Stimulated activated memory B cell treated with anti-CD40 and anti-IgM and Interleukin-4, amounts not matched to agents 10 μg/mL and 1 μg/mL and 100 μg/mL, for 72 hours (primary cell): ENCODE data around the gene PTPN3.

Experiments
- ATAC-seq: fragments of 150-1000 bp; cut with Tn5 transposase; 2 replicates; pipeline ENCODE4 v1.10.0; 2021
- H3K27ac Mint-ChIP-seq: one replicate; pipeline ENCODE4 v1.8.0; 2022; ENCODE audit warnings: mild to moderate bottlenecking, mixed read lengths
- H3K27me3 Mint-ChIP-seq: one replicate; pipeline ENCODE4 v1.8.0; 2022; ENCODE audit warnings: mixed read lengths
- H3K36me3 Mint-ChIP-seq: one replicate; pipeline ENCODE4 v1.8.0; 2022; ENCODE audit warnings: mixed read lengths
- H3K4me1 Mint-ChIP-seq: one replicate; pipeline ENCODE4 v1.8.0; 2022; ENCODE audit warnings: mixed read lengths
- H3K4me3 Mint-ChIP-seq: one replicate; pipeline ENCODE4 v1.8.0; 2022; ENCODE audit warnings: mild to moderate bottlenecking, moderate library complexity, mixed read lengths
- H3K9me3 Mint-ChIP-seq: one replicate; pipeline ENCODE4 v1.8.0; 2022; ENCODE audit warnings: mixed read lengths

PTPN3 gene

GRCh38 chr9:109417585-109418544 lies 80.2 kb downstream of the PTPN3 start:
- no peaks in the 10 kb centered on the region for H3K27me3 Mint-ChIP-seq
- no peak for ATAC-seq
- H3K4me3 Mint-ChIP-seq: peak overlapping the region; percentile 30
- no peaks in the 10 kb centered on the region for H3K36me3 Mint-ChIP-seq
- peaks cover 68% of the 10 kb centered on the region for H3K4me1 Mint-ChIP-seq
- no peaks in the 10 kb centered on the region for H3K9me3 Mint-ChIP-seq
- H3K27ac Mint-ChIP-seq: peak overlapping the region; percentile 46

GRCh38 chr9:109417054-109417453 lies 81.1 kb downstream of the PTPN3 start:
- Mint-ChIP-seq H3K9me3 (no peaks in the 10 kb centered on the region), H3K36me3 (no peaks in the 10 kb centered on the region), H3K4me3 (peak overlapping the region; percentile 36), H3K27me3 (no peaks in the 10 kb centered on the region), H3K4me1 (peaks cover 63% of the 10 kb centered on the region), H3K27ac (peak overlapping the region; percentile 46)
- ATAC-seq: no peak

- Mint-ChIP-seq H3K4me3 (peak overlapping the region; percentile 42), H3K27ac (peak overlapping the region; percentile 46), H3K4me1 (peaks cover 70% of the 10 kb centered on the region), H3K36me3 (no peaks in the 10 kb centered on the region), H3K27me3 (no peaks in the 10 kb centered on the region), H3K9me3 (no peaks in the 10 kb centered on the region)
- peak; percentile 87 for ATAC-seq
Observed at GRCh38 chr9:109416135-109416706, 81.9 kb downstream of the PTPN3 start.

- Mint-ChIP-seq H3K9me3 (no peaks in the 10 kb centered on the region), H3K27me3 (no peaks in the 10 kb centered on the region), H3K36me3 (no peaks in the 10 kb centered on the region), H3K4me3 (no peak overlapping the region), H3K4me1 (peaks cover 81% of the 10 kb centered on the region), H3K27ac (no peak overlapping the region)
- no peak for ATAC-seq
Observed at GRCh38 chr9:109414125-109414785, 83.9 kb downstream of the PTPN3 start.

GRCh38 chr9:109411798-109412352 lies 86.2 kb downstream of the PTPN3 start:
- Mint-ChIP-seq H3K27me3 (no peaks in the 10 kb centered on the region), H3K9me3 (no peaks in the 10 kb centered on the region), H3K36me3 (no peaks in the 10 kb centered on the region), H3K27ac (peak overlapping the region; percentile 91), H3K4me1 (peaks cover 57% of the 10 kb centered on the region), H3K4me3 (peak overlapping the region; percentile 38)
- peak; percentile 53 for ATAC-seq

GRCh38 chr9:109411069-109411761 lies 86.9 kb downstream of the PTPN3 start:
- Mint-ChIP-seq H3K4me1 (peaks cover 52% of the 10 kb centered on the region), H3K27me3 (no peaks in the 10 kb centered on the region), H3K9me3 (no peaks in the 10 kb centered on the region), H3K4me3 (peak overlapping the region; percentile 69), H3K36me3 (no peaks in the 10 kb centered on the region), H3K27ac (peak overlapping the region; percentile 91)
- ATAC-seq: peak; percentile 74

- H3K4me3 Mint-ChIP-seq: no peak overlapping the region
Observed at GRCh38 chr9:109409773-109410397, 88.2 kb downstream of the PTPN3 start.

GRCh38 chr9:109408759-109409462 lies 89.2 kb downstream of the PTPN3 start:
- H3K27me3 Mint-ChIP-seq: no peaks in the 10 kb centered on the region
- H3K4me3 Mint-ChIP-seq: no peak overlapping the region
- no peaks in the 10 kb centered on the region for H3K36me3 Mint-ChIP-seq
- H3K4me1 Mint-ChIP-seq: peaks cover 39% of the 10 kb centered on the region
- no peak for ATAC-seq
- H3K27ac Mint-ChIP-seq: no peak overlapping the region
- H3K9me3 Mint-ChIP-seq: no peaks in the 10 kb centered on the region

More at GRCh38 chr9:109409773-109410397, 88.2 kb downstream of the PTPN3 start:
- H3K4me1 Mint-ChIP-seq: peaks cover 39% of the 10 kb centered on the region
- H3K27me3 Mint-ChIP-seq: no peaks in the 10 kb centered on the region
- no peaks in the 10 kb centered on the region for H3K9me3 Mint-ChIP-seq
- no peak for ATAC-seq
- no peaks in the 10 kb centered on the region for H3K36me3 Mint-ChIP-seq
- no peak overlapping the region for H3K27ac Mint-ChIP-seq

GRCh38 chr9:109403766-109404320 lies 94.3 kb downstream of the PTPN3 start:
- no peak overlapping the region for H3K4me3 Mint-ChIP-seq
- no peaks in the 10 kb centered on the region for H3K9me3 Mint-ChIP-seq
- peaks cover 45% of the 10 kb centered on the region for H3K4me1 Mint-ChIP-seq
- ATAC-seq: no peak
- H3K27ac Mint-ChIP-seq: peak overlapping the region; percentile 52
- no peaks in the 10 kb centered on the region for H3K36me3 Mint-ChIP-seq
- H3K27me3 Mint-ChIP-seq: peaks cover 8% of the 10 kb centered on the region

- Mint-ChIP-seq H3K36me3 (no peaks in the 10 kb centered on the region), H3K27ac (no peak overlapping the region), H3K27me3 (peaks cover 8% of the 10 kb centered on the region), H3K9me3 (no peaks in the 10 kb centered on the region), H3K4me3 (no peak overlapping the region), H3K4me1 (peaks cover 52% of the 10 kb centered on the region)
- ATAC-seq: no peak
Observed at GRCh38 chr9:109403116-109403515, 95.0 kb downstream of the PTPN3 start.

GRCh38 chr9:109401990-109402318 lies 96.2 kb downstream of the PTPN3 start:
- Mint-ChIP-seq H3K27ac (peak overlapping the region; percentile 66), H3K9me3 (no peaks in the 10 kb centered on the region), H3K36me3 (peaks cover under 1% of the 10 kb centered on the region), H3K4me3 (peak overlapping the region; percentile 49), H3K4me1 (peaks cover 52% of the 10 kb centered on the region), H3K27me3 (peaks cover 10% of the 10 kb centered on the region)
- ATAC-seq: no peak

GRCh38 chr9:109401169-109401989 lies 96.7 kb downstream of the PTPN3 start:
- ATAC-seq: peak; percentile 60

GRCh38 chr9:109399258-109399767 lies 98.8 kb downstream of the PTPN3 start:
- peak overlapping the region; percentile 27 for H3K4me3 Mint-ChIP-seq
- peaks cover 3% of the 10 kb centered on the region for H3K9me3 Mint-ChIP-seq
- H3K36me3 Mint-ChIP-seq: peaks cover 5% of the 10 kb centered on the region
- H3K4me1 Mint-ChIP-seq: peaks cover 52% of the 10 kb centered on the region
- ATAC-seq: peak; percentile 88
- H3K27me3 Mint-ChIP-seq: peaks cover 17% of the 10 kb centered on the region
- H3K27ac Mint-ChIP-seq: peak overlapping the region; percentile 70

More at GRCh38 chr9:109401169-109401989, 96.7 kb downstream of the PTPN3 start:
- H3K27ac Mint-ChIP-seq: peak overlapping the region; percentile 66
- H3K36me3 Mint-ChIP-seq: peaks cover 5% of the 10 kb centered on the region
- H3K4me3 Mint-ChIP-seq: peak overlapping the region; percentile 49
- peaks cover 16% of the 10 kb centered on the region for H3K27me3 Mint-ChIP-seq
- peaks cover 52% of the 10 kb centered on the region for H3K4me1 Mint-ChIP-seq
- peaks cover 3% of the 10 kb centered on the region for H3K9me3 Mint-ChIP-seq
